SK-N-MC (cell line): ENCODE data around the gene CERS4.
"Not testable (repeated sequence)": the region's sequence is repeated elsewhere in the genome, so short reads cannot be mapped to it uniquely, and the experiment has no call there.

Source experiments
- DNase-seq: peaks from one replicate; pipeline ENCODE4 v3.0.0-alpha.2; 2011; ENCODE audit warnings: low read depth, low spot score
- H3K27ac ChIP-seq: fragments of 200-600 bp; sonication (generic); 2 replicates; pipeline ENCODE4 v1.5.1; 2016; ENCODE audit warnings: mixed run types
- H3K36me3 ChIP-seq: fragments of 200-600 bp; sonication (generic); 2 replicates; pipeline ENCODE4 v1.6.1; 2017; ENCODE audit warnings: antibody characterized with exemption, low read length, mixed read lengths; ENCODE audit not compliant: insufficient read depth
- H3K4me3 ChIP-seq: fragments of 200-600 bp; sonication (generic); 2 replicates; pipeline ENCODE4 v1.5.1; 2016
- H3K9ac ChIP-seq: fragments of 200-600 bp; sonication (generic); 2 replicates; pipeline ENCODE4 v1.8.0; 2017; ENCODE audit warnings: mixed run types, mixed read lengths; ENCODE audit not compliant: insufficient read length
- H3K9me3 ChIP-seq: fragments of 200-600 bp; sonication (generic); 2 replicates; pipeline ENCODE4 v1.6.1; 2017; ENCODE audit warnings: low read depth, mild to moderate bottlenecking, antibody characterized with exemption, low read length, moderate library complexity, mixed read lengths
- EZH2 ChIP-seq: fragments of 200-600 bp; sonication (generic); IDR thresholded peaks from one replicate; pipeline ENCODE4 v1.6.1; 2017; ENCODE audit warnings: antibody characterized with exemption
- FOXP2 ChIP-seq: optimal IDR thresholded peaks from 2 replicates; pipeline ENCODE3; 2011; ENCODE audit warnings: mild to moderate bottlenecking, moderate library complexity; ENCODE audit not compliant: insufficient read depth; ENCODE audit errors: extremely low read length, control extremely low read depth
- POLR2AphosphoS5 ChIP-seq: IDR thresholded peaks from 2 replicates; pipeline ENCODE4 v1.6.1; 2012; ENCODE audit warnings: mild to moderate bottlenecking, low read depth, low read length, borderline replicate concordance

The CERS4 gene

GRCh38 chr19:8215783-8216182, 6.6 kb downstream of the CERS4 start:
- Histone ChIP-seq H3K9ac (no peak overlapping the region), H3K36me3 (no peaks in the 10 kb centered on the region), H3K4me3 (no peak overlapping the region), H3K9me3 (no peaks in the 10 kb centered on the region), H3K27ac (no peak overlapping the region)
- TF ChIP-seq POLR2AphosphoS5 (no peak), FOXP2 (no peak), EZH2 (no peak)
- DNase-seq: no peak

- no peaks in the 10 kb centered on the region for H3K36me3 ChIP-seq
- no peak for DNase-seq
- no peak overlapping the region for H3K9ac ChIP-seq
- no peak for TF ChIP-seq EZH2
- TF ChIP-seq FOXP2: no peak
- TF ChIP-seq POLR2AphosphoS5: no peak
- H3K4me3 ChIP-seq: no peak overlapping the region
- H3K9me3 ChIP-seq: no peaks in the 10 kb centered on the region
- H3K27ac ChIP-seq: no peak overlapping the region
Observed at GRCh38 chr19:8216357-8216756, 7.2 kb downstream of the CERS4 start.

GRCh38 chr19:8218127-8218526, 9.0 kb downstream of the CERS4 start:
- H3K9me3 ChIP-seq, H3K36me3 ChIP-seq, H3K9ac ChIP-seq, H3K4me3 ChIP-seq, H3K27ac ChIP-seq, DNase-seq: not testable (repeated sequence)

GRCh38 chr19:8220481-8220880, 11.3 kb downstream of the CERS4 start:
- no peak overlapping the region for H3K9ac ChIP-seq
- DNase-seq: no peak
- no peaks in the 10 kb centered on the region for H3K9me3 ChIP-seq
- TF ChIP-seq FOXP2: no peak
- no peak for TF ChIP-seq POLR2AphosphoS5
- TF ChIP-seq EZH2: no peak
- H3K4me3 ChIP-seq: no peak overlapping the region
- H3K27ac ChIP-seq: no peak overlapping the region
- H3K36me3 ChIP-seq: no peaks in the 10 kb centered on the region

- Histone ChIP-seq H3K9ac (no peak overlapping the region), H3K36me3 (no peaks in the 10 kb centered on the region), H3K4me3 (no peak overlapping the region), H3K9me3 (no peaks in the 10 kb centered on the region), H3K27ac (no peak overlapping the region)
- DNase-seq: no peak
- TF ChIP-seq EZH2 (no peak), POLR2AphosphoS5 (no peak), FOXP2 (no peak)
Observed at GRCh38 chr19:8221161-8221560, 12.0 kb downstream of the CERS4 start.

- H3K9ac ChIP-seq, DNase-seq, H3K27ac ChIP-seq, H3K36me3 ChIP-seq, H3K9me3 ChIP-seq, H3K4me3 ChIP-seq: not testable (repeated sequence)
Observed at GRCh38 chr19:8223442-8223841, 14.3 kb downstream of the CERS4 start.

GRCh38 chr19:8224394-8225145, 15.4 kb downstream of the CERS4 start:
- Histone ChIP-seq H3K27ac (no peak overlapping the region), H3K36me3 (no peaks in the 10 kb centered on the region), H3K4me3 (no peak overlapping the region), H3K9ac (no peak overlapping the region), H3K9me3 (no peaks in the 10 kb centered on the region)
- TF ChIP-seq POLR2AphosphoS5: no peak
- no peak for TF ChIP-seq EZH2
- no peak for TF ChIP-seq FOXP2
- DNase-seq: no peak

GRCh38 chr19:8231073-8231604, 22.0 kb downstream of the CERS4 start:
- no peak for DNase-seq
- no peak overlapping the region for H3K27ac ChIP-seq
- no peak for TF ChIP-seq POLR2AphosphoS5
- TF ChIP-seq EZH2: no peak
- TF ChIP-seq FOXP2: no peak
- no peaks in the 10 kb centered on the region for H3K9me3 ChIP-seq
- H3K4me3 ChIP-seq: no peak overlapping the region
- H3K9ac ChIP-seq: no peak overlapping the region
- H3K36me3 ChIP-seq: no peaks in the 10 kb centered on the region

- Histone ChIP-seq H3K9ac (no peak overlapping the region), H3K27ac (no peak overlapping the region), H3K36me3 (no peaks in the 10 kb centered on the region), H3K9me3 (no peaks in the 10 kb centered on the region), H3K4me3 (no peak overlapping the region)
- TF ChIP-seq EZH2: no peak
- no peak for TF ChIP-seq FOXP2
- no peak for TF ChIP-seq POLR2AphosphoS5
- DNase-seq: no peak
Observed at GRCh38 chr19:8233370-8233769, 24.2 kb downstream of the CERS4 start.
